Central memory CD8-positive, alpha-beta T cell (primary cell): Measurements from ENCODE around the gene PPP2R1B.
"Not testable (repeated sequence)": the region's sequence is repeated elsewhere in the genome, so short reads cannot be mapped to it uniquely, and the experiment has no call there.

Experiments
- ATAC-seq: fragments of 150-1000 bp; cut with Tn5 transposase; replicated peaks from 2 replicates; pipeline ENCODE4 v1.10.0; 2022; ENCODE audit warnings: mild to moderate bottlenecking, moderate FRiP score, moderate number of reproducible peaks; ENCODE audit not compliant: poor library complexity, severe bottlenecking; ENCODE audit errors: extremely low read depth
- DNase-seq, 2 donors: peaks; one replicate each; pipeline ENCODE4 v3.0.0; 2021; ENCODE audit warnings: low spot score in 2 of 2
- H3K27ac Mint-ChIP-seq: one replicate; pipeline ENCODE4 v1.8.0; 2022; ENCODE audit warnings: low read depth, mild to moderate bottlenecking, moderate library complexity, mixed read lengths
- H3K27me3 Mint-ChIP-seq: one replicate; pipeline ENCODE4 v1.8.0; 2022; ENCODE audit warnings: mixed read lengths
- H3K36me3 Mint-ChIP-seq: one replicate; pipeline ENCODE4 v1.8.0; 2022; ENCODE audit warnings: mild to moderate bottlenecking, moderate library complexity, mixed read lengths; ENCODE audit not compliant: insufficient read depth
- H3K4me1 Mint-ChIP-seq: one replicate; pipeline ENCODE4 v1.8.0; 2022; ENCODE audit warnings: mixed read lengths
- H3K4me3 Mint-ChIP-seq: one replicate; pipeline ENCODE4 v1.8.0; 2022; ENCODE audit warnings: mild to moderate bottlenecking, moderate library complexity, mixed read lengths
- H3K9me3 Mint-ChIP-seq: one replicate; pipeline ENCODE4 v1.8.0; 2022; ENCODE audit warnings: mixed read lengths

The PPP2R1B gene

DNA sequence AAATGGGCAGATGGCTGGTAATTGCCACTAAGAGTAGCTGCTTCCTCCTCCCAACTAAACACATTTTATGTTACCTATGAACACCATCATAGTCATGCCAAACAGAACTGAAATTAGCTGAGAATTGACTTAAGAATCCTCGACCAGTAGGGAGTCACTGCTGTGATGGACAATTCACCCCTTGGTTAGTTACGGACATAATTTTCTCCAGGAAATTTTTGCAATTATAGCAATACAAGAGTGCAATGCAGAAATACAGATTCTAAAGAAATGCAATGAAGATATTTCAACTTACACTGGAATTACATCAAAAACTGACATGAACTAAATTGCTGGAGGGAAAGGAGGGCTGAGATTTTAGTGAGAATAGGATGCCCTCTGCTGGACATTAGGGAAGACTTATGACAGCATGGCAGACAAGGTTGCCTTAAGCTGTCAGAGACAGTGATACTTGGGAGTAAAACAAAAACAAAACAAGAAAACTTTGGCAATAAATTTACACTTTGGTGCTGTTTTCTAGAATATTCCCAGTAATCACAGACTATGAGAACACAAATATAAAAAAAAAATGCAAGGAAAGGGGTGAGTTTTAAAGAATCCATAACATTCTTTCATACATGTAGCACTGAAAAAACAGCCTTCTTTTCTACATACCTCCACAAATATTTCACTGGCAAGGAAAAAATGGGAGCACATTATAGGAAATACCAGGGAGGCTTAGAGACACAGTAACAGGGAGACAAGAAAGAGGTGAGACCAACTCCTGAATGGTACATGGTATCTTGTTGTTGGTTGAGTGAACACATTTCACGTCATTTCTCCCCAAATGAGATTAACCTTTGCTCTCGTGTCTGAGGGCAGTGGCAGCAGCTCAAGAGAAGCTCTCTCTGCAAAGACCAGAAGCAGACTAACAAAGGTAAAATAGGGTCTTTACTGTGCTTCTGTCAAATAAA, 11.2 kb upstream of the PPP2R1B start:
- H3K9me3 Mint-ChIP-seq, result no peaks in the 10 kb centered on the region
- ATAC-seq, result peak; percentile 91
- no peak for DNase-seq
- H3K4me1 Mint-ChIP-seq, result no peaks in the 10 kb centered on the region
- H3K27ac Mint-ChIP-seq, result no peak overlapping the region
- peaks cover 2% of the 10 kb centered on the region for H3K36me3 Mint-ChIP-seq
- no peaks in the 10 kb centered on the region for H3K27me3 Mint-ChIP-seq
- H3K4me3 Mint-ChIP-seq, result no peak overlapping the region

DNA sequence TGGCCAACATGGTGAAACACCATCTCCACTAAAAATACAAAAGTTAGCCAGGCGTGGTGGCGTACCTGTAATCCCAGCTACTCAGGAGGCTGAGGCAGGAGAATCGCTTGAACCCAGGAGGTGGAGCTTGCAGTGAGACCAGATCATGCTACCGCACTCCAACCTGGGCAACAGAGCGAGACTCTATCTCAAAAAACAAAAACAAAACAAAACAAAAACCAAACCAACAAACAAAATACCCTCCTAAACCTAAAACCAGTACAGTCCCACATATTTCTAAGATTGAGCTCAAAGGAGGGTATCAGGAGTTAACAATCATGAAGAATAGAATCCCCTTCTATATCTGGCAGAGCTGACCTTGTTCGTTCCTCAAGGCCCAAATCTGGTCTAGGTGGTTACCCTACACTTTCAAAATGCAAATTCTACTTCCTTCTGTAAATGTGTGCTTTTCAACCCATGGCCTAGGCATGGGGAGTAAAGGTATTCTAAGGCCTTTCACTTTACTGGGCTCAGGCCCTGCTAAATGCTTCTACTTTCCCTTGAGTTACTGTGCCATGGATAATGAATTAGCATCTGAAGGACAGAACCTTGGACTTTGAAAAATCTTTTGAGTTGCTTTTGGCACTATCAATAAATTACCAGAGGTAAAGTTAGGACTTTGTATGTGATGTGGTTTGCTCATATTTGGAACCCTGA, 10.4 kb upstream of the PPP2R1B start:
- Mint-ChIP-seq H3K4me3 (no peak overlapping the region), H3K27me3 (no peaks in the 10 kb centered on the region), H3K9me3 (no peaks in the 10 kb centered on the region), H3K4me1 (no peaks in the 10 kb centered on the region), H3K27ac (no peak overlapping the region), H3K36me3 (peaks cover 2% of the 10 kb centered on the region)
- DNase-seq (no peak), ATAC-seq (peak; percentile 36)

DNA sequence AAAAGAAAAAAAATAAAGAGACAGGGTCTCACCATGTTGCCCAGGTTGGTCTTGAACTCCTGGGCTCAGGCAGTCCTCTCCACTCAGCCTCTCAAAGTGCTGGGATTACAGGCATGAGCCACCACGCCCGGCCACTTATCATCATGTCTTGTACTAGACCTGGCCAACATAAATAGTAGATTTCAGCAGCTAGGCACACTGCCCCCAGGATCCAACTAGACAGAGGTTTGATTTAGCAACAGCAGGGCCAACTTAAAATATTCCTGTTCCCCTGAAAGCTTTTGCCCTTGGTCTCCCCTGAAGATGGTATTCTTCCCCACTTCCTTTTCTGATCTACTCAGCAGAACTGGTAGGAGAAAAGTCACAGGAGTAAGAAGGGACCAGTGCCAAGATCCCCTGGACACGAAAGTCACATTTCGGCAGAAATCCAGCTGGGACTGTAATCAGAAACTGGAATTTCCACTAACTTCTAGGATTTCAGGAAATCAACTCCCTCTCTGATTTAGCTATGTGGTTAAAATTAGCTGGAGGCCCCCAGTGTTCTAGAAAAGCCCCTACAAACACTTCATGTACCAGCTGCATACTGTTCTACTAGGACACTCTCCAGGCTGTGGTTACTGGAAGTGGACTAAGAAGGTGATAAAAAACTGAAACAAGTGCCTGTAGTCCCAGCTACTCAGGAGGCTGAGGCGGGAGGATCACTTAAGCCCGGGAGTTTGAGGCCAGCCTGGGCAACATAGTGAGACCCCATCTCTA, 8.9 kb upstream of the PPP2R1B start:
- Mint-ChIP-seq H3K4me3 (no peak overlapping the region), H3K4me1 (no peaks in the 10 kb centered on the region), H3K27ac (no peak overlapping the region), H3K36me3 (no peaks in the 10 kb centered on the region), H3K27me3 (no peaks in the 10 kb centered on the region), H3K9me3 (no peaks in the 10 kb centered on the region)
- ATAC-seq (no peak), DNase-seq (no peak)

DNA sequence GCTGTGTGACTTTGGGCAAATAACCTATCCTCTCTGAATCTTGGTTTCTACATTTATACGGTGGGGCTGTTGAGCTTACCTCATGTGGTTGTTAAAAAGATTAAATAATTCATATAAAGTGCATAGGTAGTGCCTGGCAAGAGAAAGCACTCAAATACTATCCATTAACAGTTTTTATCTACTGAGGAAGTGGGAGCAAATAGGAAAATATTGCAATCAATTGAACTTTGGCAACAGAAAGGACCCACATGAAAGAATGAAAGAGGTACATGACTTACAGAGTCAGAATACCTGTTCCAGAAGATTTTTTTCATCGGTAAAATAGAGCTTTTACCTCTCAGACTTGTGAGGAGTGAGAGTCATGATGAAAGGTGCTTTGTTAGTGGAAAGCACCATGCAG, 6.3 kb upstream of the PPP2R1B start:
- Mint-ChIP-seq H3K4me3 (no peak overlapping the region), H3K36me3 (no peaks in the 10 kb centered on the region), H3K27ac (no peak overlapping the region), H3K4me1 (no peaks in the 10 kb centered on the region), H3K9me3 (no peaks in the 10 kb centered on the region), H3K27me3 (no peaks in the 10 kb centered on the region)
- ATAC-seq (no peak), DNase-seq (no peak)

DNA sequence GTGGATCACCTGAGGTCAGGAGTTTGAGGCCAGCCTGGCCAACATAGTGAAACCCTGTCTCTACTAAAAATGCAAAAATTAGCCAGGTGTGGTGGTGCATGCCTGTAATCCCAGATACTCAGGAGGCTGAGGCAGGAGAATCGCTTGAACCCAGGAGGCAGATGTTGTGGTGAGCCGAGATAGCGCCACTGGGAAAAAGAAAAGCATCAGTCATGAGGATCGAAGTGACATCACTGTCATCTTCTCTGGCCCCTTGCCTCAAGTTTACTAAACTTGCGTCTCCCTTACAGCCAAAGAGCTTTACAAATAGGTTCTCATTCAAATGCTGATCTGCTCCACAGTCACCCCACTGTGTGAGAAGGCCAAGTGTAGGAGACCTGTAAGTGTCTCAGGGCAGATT, 5.0 kb upstream of the PPP2R1B start:
- DNase-seq, H3K4me1 Mint-ChIP-seq, H3K4me3 Mint-ChIP-seq, H3K9me3 Mint-ChIP-seq, H3K27ac Mint-ChIP-seq, H3K27me3 Mint-ChIP-seq, H3K36me3 Mint-ChIP-seq, ATAC-seq: not testable (repeated sequence)

DNA sequence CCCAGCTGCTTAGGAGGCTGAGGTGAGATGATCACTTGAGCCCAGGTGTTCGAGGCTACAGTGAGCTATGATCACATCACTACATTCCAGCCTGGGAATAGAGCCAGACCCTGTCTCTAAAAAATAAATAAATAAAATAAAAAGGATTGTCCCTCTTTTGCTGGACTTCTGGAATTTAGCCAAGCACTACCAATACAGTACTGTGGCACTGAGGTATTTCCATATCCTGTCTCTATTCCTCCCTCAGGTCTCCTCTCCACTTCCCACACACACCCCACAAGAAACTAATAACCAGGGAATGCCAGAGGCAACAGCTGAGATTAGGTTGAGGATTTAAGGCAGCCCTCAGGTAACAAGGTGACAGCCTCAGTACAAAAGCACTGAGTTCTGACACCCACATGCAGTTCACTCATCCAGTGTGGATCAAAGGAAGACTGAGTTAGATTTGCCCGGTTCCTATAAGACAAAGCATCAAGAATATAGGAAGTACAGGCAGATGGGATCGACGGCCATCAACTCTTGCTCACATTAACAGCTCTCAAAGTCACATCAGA, 4.5 kb upstream of the PPP2R1B start:
- DNase-seq, result no peak
- no peaks in the 10 kb centered on the region for H3K9me3 Mint-ChIP-seq
- no peak overlapping the region for H3K4me3 Mint-ChIP-seq

DNA sequence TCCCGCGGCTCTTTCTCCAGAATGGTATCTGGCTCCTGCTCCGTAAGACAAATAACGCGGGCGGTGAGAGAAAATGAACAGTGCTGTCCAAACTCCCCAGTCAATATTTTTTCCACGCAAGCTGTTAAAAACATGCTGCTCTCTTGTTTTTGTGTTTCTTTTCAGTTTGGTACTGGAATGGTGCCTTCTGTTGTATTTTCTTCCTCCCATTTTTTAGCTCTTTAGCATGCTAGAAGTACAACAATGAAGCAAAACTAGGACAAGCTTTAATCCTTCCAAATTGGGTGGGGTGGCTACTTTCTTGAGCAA, 599 bp upstream of the PPP2R1B start:
- Mint-ChIP-seq H3K4me3 (peak overlapping the region; percentile 88), H3K27ac (peak overlapping the region; percentile 98), H3K4me1 (peaks cover 44% of the 10 kb centered on the region), H3K9me3 (no peaks in the 10 kb centered on the region), H3K27me3 (no peaks in the 10 kb centered on the region), H3K36me3 (peaks cover 18% of the 10 kb centered on the region)
- ATAC-seq (no peak), DNase-seq (no peak)

More for the DNA sequence above, 4.5 kb upstream of the PPP2R1B start:
- Mint-ChIP-seq H3K27me3 (no peaks in the 10 kb centered on the region), H3K27ac (no peak overlapping the region), H3K36me3 (peaks cover 8% of the 10 kb centered on the region), H3K4me1 (peaks cover 14% of the 10 kb centered on the region)
- ATAC-seq, result no peak

DNA sequence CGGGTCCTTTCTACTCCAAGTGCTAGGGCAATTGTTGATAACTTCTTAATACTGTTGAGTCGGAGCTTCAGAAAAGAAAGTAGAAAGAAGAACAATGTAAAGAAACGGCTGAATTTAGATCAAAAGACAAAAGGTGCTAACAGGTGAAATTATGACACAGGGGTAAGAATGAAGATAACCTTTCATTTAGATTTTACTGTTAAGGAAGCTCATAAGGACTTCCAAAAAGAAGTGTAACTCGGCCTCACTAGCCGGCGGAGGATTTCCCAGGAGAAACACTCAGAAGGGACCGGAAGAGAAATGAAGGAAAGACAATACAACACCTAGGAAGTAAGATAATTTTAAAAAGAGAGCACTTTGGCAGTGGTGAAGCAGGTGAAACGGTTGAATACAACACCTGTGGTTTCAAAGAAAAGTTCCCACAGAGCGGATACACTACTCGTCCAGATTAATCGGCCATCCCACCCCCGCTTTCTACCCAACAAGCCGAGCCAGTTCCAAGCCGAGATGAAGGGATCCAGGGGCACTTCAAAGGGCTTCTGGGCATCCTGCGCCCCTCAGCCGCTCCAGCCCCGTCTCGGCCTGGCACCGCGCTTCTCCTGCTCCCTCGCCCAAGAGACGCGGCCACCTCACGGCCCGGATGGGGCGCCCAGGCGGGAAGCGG, 737 bp downstream of the PPP2R1B start:
- H3K36me3 Mint-ChIP-seq, result peaks cover 24% of the 10 kb centered on the region
- ATAC-seq (peak; percentile 37), DNase-seq (no peak)
- no peaks in the 10 kb centered on the region for H3K27me3 Mint-ChIP-seq
- peak overlapping the region; percentile 98 for H3K27ac Mint-ChIP-seq
- peak overlapping the region; percentile 88 for H3K4me3 Mint-ChIP-seq
- H3K9me3 Mint-ChIP-seq, result no peaks in the 10 kb centered on the region
- H3K4me1 Mint-ChIP-seq, result peaks cover 44% of the 10 kb centered on the region

DNA sequence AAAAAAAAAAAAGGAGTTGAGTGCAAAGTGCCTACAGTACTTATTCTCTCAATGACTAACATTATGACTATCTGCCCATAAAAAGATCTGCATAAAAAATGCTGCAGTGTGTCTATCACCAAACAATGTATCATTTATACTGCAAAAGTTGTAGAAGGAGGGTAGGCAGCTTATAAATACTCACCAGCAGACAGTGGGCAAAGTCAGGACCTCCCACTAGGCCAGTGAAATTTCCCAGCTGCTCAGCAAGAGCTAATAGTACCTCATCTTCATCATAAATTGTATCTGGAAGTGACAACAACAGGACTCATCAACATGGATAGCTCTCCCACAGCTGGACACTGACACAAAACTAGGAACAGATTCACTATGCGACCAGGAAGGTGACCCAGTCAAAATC, 1.6 kb downstream of the PPP2R1B start:
- Mint-ChIP-seq H3K27ac (no peak overlapping the region), H3K36me3 (peaks cover 30% of the 10 kb centered on the region), H3K4me1 (peaks cover 44% of the 10 kb centered on the region), H3K4me3 (peak overlapping the region; percentile 88), H3K27me3 (no peaks in the 10 kb centered on the region), H3K9me3 (no peaks in the 10 kb centered on the region)
- DNase-seq, result no peak
- no peak for ATAC-seq

DNA sequence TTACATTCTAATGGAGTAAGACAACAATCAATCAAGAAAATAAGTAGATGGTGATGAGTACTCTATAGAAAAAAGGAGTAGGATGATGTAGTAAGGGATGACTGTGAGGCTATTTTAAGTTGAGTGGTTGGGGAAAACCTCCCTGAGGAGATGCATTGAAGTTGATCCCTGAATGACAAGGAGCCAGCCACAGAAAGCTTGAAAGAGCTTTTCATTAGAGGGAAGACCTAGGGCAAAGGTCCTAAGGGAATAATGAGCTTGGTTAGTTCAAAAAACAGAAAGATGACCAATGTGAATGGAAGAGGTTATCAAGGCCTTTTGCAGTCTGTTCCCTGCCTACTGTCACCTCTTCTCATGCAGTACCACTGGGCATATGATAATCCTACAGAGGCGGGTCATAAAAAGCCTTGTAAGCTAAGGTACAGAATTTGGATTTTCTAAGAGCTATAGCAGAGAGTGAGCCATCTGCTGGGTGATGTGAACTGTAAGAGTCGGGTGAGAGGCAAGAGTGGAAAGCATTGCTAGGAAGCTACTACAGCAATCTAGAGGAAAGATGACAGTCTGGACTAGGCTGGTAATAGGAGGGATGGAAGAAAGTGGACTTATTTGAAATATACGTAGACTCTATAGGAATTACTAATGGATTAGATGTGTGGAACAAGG, 3.1 kb downstream of the PPP2R1B start:
- no peak for ATAC-seq
- Mint-ChIP-seq H3K27me3 (no peaks in the 10 kb centered on the region), H3K4me1 (peaks cover 44% of the 10 kb centered on the region), H3K9me3 (no peaks in the 10 kb centered on the region), H3K36me3 (peaks cover 42% of the 10 kb centered on the region), H3K27ac (no peak overlapping the region), H3K4me3 (no peak overlapping the region)
- no peak for DNase-seq

DNA sequence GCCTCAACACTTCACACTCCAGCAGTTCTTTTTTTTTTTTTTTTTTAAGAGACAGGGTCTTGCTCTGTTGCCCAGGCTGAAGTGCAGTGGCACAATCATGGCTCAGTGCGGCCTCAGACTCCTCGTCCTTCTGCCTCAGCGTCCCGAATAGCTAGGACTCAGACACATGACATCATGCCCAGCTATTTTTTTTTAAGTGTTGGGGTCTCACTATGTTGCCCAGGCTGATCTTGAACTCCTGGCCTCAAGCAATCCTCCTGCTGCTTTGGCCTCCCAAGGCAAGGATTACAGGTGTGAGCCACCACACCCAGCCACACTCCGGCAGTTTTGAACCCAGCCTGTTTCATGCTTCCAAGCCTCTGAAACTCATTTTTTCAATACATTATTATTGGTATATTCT, 3.7 kb downstream of the PPP2R1B start:
- Mint-ChIP-seq H3K4me1 (peaks cover 49% of the 10 kb centered on the region), H3K4me3 (no peak overlapping the region), H3K27ac (no peak overlapping the region), H3K27me3 (no peaks in the 10 kb centered on the region), H3K9me3 (no peaks in the 10 kb centered on the region), H3K36me3 (peaks cover 47% of the 10 kb centered on the region)
- ATAC-seq, result no peak
- DNase-seq, result no peak

DNA sequence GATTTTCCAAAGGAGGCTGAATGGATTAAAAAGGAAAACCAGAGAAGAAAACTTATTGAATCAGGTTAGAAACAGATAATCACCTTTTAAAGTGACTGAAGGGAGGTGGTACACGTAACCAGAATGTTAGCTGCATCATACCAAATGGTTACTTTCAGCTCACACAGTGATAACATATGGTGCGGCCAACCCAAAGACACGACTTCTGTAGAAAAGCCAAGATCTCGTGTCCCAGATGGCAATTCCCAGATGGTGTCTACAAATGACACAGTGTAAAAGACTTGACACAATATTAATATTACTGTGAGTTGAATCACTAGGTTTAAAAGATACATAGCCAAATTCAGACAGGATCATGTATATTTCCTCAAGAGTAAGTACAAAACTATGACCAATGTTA, 5.2 kb downstream of the PPP2R1B start:
- Mint-ChIP-seq H3K9me3 (no peaks in the 10 kb centered on the region), H3K36me3 (peaks cover 51% of the 10 kb centered on the region), H3K4me1 (peaks cover 38% of the 10 kb centered on the region), H3K4me3 (no peak overlapping the region), H3K27me3 (no peaks in the 10 kb centered on the region), H3K27ac (no peak overlapping the region)
- ATAC-seq (no peak), DNase-seq (no peak)
